Endothelial cell of umbilical vein (primary cell): ENCODE results near the gene OR5C1. TPM values are rescaled to one million over a fixed set of nuclear protein-coding genes. Genes with fewer than 3 reads are reported as not detected.

ENCODE experiments used
- BruUV-seq: library from RNA; stranded (reverse); fragments of 400-500 nt; replicated peaks from 2 replicates; lab custom pipeline; 2021; lab: Mats Ljungman, UMichigan
- CTCF ChIA-PET: fragments of 300-600, 350-600 bp; sonication (Branson Sonifier 250); formaldehyde crosslinking; loops from one replicate; lab custom pipeline; 2021; ENCODE audit warnings: antibody characterized with exemption, inconsistent platforms; lab: Charles Lee
- POLR2A ChIA-PET: fragments of 300-600, 350-600 bp; sonication (Branson Sonifier 250); formaldehyde crosslinking; loops from one replicate; lab custom pipeline; 2021; ENCODE audit warnings: antibody characterized with exemption, inconsistent platforms; lab: Charles Lee
- DNase-seq: peaks from one replicate; pipeline ENCODE4 v3.0.0-alpha.2; 2011; ENCODE audit warnings: low read depth, low spot score
- FAIRE-seq: peaks from 2 replicates; lab custom pipeline; 2011; peaks lifted over from hg19 to GRCh38; lab: Jason Lieb, UNC
- H2AFZ ChIP-seq: 2 replicates; pipeline ENCODE4 v1.6.0; 2012; ENCODE audit warnings: low read depth, low read length, control low read depth, inconsistent platforms
- H3K27ac ChIP-seq: 2 replicates; pipeline ENCODE4 v1.5.1; 2011; ENCODE audit warnings: low read depth, mild to moderate bottlenecking, control low read depth, low read length, moderate library complexity; ENCODE audit not compliant: insufficient read depth
- H3K27me3 ChIP-seq, 2 experiments: 2 replicates each; pipeline versions ENCODE4 v1.6.0 to v1.6.1; 2011; ENCODE audit warnings: low read length in 2 of 2, mixed read lengths in 1 of 2; ENCODE audit not compliant: control insufficient read depth in 2 of 2, insufficient read depth in 2 of 2
- H3K36me3 ChIP-seq, 2 experiments: 2 replicates in 1 of 2; 3 replicates in 1 of 2; pipeline ENCODE4 v1.5.1; 2011; ENCODE audit warnings: low read length in 2 of 2, mild to moderate bottlenecking in 1 of 2, moderate library complexity in 1 of 2; ENCODE audit not compliant: control insufficient read depth in 2 of 2, insufficient read depth in 2 of 2; ENCODE audit errors: extremely low read depth in 1 of 2
- H3K4me1 ChIP-seq: 3 replicates; pipeline ENCODE4 v1.5.1; 2011; ENCODE audit warnings: mild to moderate bottlenecking, low read length; ENCODE audit not compliant: control insufficient read depth, insufficient read depth; ENCODE audit errors: extremely low read depth
- H3K4me2 ChIP-seq: 2 replicates; pipeline ENCODE4 v1.6.1; 2011; ENCODE audit warnings: low read length, control low read depth, mixed read lengths; ENCODE audit not compliant: insufficient read depth
- H3K4me3 ChIP-seq, 3 experiments: fragments of 200-600 bp in 1 of 3; sonication (generic), shearing (Covaris generic) in 1 of 3; replicated peaks in 1 of 3; 2 replicates each; pipeline ENCODE4 v1.5.1; 2011 to 2016; ENCODE audit warnings: control low read depth in 3 of 3, low read length in 3 of 3, mild to moderate bottlenecking in 2 of 3, inconsistent platforms in 1 of 3, low read depth in 1 of 3, moderate library complexity in 1 of 3; ENCODE audit not compliant: insufficient read depth in 1 of 3
- H3K79me2 ChIP-seq: 2 replicates; pipeline ENCODE4 v1.6.0; 2012; ENCODE audit warnings: low read length, inconsistent platforms; ENCODE audit not compliant: control insufficient read depth, insufficient read depth
- H3K9ac ChIP-seq: replicated peaks from 2 replicates; pipeline ENCODE3; 2011; ENCODE audit warnings: low read length, control low read depth; ENCODE audit not compliant: insufficient read depth; ENCODE audit errors: extremely low read depth
- H3K9me1 ChIP-seq: replicated peaks from 3 replicates; pipeline ENCODE4 v1.6.0; 2011; ENCODE audit warnings: mild to moderate bottlenecking, low read length; ENCODE audit not compliant: control insufficient read depth, insufficient read depth; ENCODE audit errors: extremely low read depth
- H3K9me3 ChIP-seq: replicated peaks from 2 replicates; pipeline ENCODE4 v1.5.1; 2012; ENCODE audit warnings: low read length, inconsistent platforms; ENCODE audit not compliant: control insufficient read depth, insufficient read depth
- H4K20me1 ChIP-seq: replicated peaks from 2 replicates; pipeline ENCODE3; 2011; ENCODE audit warnings: mild to moderate bottlenecking, low read length; ENCODE audit not compliant: control insufficient read depth, insufficient read depth; ENCODE audit errors: extremely low read depth
- EZH2 ChIP-seq: IDR thresholded peaks from 2 replicates; pipeline ENCODE4 v1.6.1; 2012; ENCODE audit warnings: borderline replicate concordance, low read depth, mild to moderate bottlenecking, moderate library complexity, low read length, inconsistent platforms; ENCODE audit not compliant: severe bottlenecking
- JUN ChIP-seq: IDR thresholded peaks from 2 replicates; pipeline ENCODE4 v1.6.1; 2011; ENCODE audit warnings: borderline replicate concordance, low read depth; ENCODE audit not compliant: insufficient read length, insufficient read depth
- POLR2A ChIP-seq: IDR thresholded peaks from 2 replicates; pipeline ENCODE4 v1.6.1; 2012; ENCODE audit warnings: low read depth, mild to moderate bottlenecking, control low read depth, low read length
- POLR2AphosphoS5 ChIP-seq: IDR thresholded peaks from 2 replicates; pipeline ENCODE4 v1.6.1; 2012; ENCODE audit warnings: low read depth, mild to moderate bottlenecking, control low read depth, low read length, moderate library complexity; ENCODE audit not compliant: insufficient read depth
- dilution Hi-C: fragments of 300-500 bp; cut with MboI; formaldehyde crosslinking; loops from one replicate; pipeline ENCODE4 v1.15.0; 2019; ENCODE audit warnings: low sequenced_read_pairs; ENCODE audit not compliant: extremely low pct_ligation_motif_present
- intact Hi-C: fragments of 100-400 bp; cut with micrococcal nuclease; formaldehyde crosslinking; loops from one replicate; pipeline ENCODE4 v1.10.0; 2022
- polyA plus RNA-seq, 4 experiments: library from polyadenylated mRNA; depleted of rRNA in 3 of 4; stranded (reverse) in 3 of 4; unstranded in 1 of 4; fragments of >200 nt; gene quantifications; 2 replicates each; pipeline versions ENCODE4 v1.2.1 to v1.2.3, GENCODE V29; 2011 to 2012; ENCODE audit warnings: missing spikeins in 1 of 4
- total RNA-seq: library from RNA; stranded (reverse); gene quantifications from 2 replicates; pipeline ENCODE4 v1.2.3, GENCODE V29; 2021
- TF ChIP-seq, protein P1 (sequence below), 2 donors: IDR thresholded peaks; 1 replicate in 1 of 2; 2 replicates in 1 of 2; pipeline ENCODE4 v1.5.1; 2011; ENCODE audit warnings: low read length in 2 of 2, mild to moderate bottlenecking in 2 of 2, moderate library complexity in 2 of 2, control low read depth in 1 of 2, inconsistent platforms in 1 of 2, low read depth in 1 of 2; ENCODE audit not compliant: insufficient read depth in 1 of 2; ENCODE audit errors: extremely low read depth in 1 of 2

The OR5C1 gene
- total and polyA plus RNA-seq, 2 donors (not counting 3 experiments of a cell fraction or from before 2014, with no cell fraction given) = not detected

DNA sequence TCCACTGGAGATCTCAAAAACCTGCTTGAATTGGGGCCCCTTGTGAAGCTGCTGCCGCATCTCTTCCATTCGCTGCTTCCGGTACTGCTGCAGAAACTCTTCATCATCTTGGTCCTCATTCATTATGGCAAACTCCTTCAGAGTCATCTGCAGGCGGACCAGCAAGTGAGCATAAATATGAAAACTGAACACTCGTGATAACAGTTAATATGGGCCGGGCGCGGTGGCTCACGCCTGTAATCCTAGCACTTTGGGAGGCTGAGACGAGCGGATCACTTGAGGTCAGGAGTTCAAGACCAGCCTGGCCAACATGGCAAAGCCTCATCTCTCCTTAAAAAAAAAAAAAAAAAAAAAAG lies 31.7 kb downstream of the OR5C1 start:
- ChIA-PET CTCF (interaction anchor here (1.1 to 1.8 kb wide), 8 partner anchors 8 to 721 kb away, joined by 3 to 9 read pairs (median 4); partner anchors contain the start of gene PDCL), POLR2A (interaction anchor here (0.5 to 1.6 kb wide), 5 partner anchors 8 to 695 kb away, joined by 3 to 7 read pairs (median 4); partner anchors contain the start of genes PDCL, RABGAP1 and ZBTB26)
- no peaks in the 10 kb centered on the region for H4K20me1 ChIP-seq
- no peaks in the 10 kb centered on the region for H3K9me3 ChIP-seq
- peak overlapping the region; percentile 97 for H3K27ac ChIP-seq
- H3K27me3 ChIP-seq = no peaks in the 10 kb centered on the region
- TSS peak; percentile 18 for BruUV-seq
- no peak for FAIRE-seq
- H3K36me3 ChIP-seq = peaks cover 4 to 10% of the 10 kb centered on the region in 2 experiments
- peaks cover 11% of the 10 kb centered on the region for H3K79me2 ChIP-seq
- H3K4me2 ChIP-seq = peak overlapping the region; percentile 10
- intact Hi-C loops = loop anchor here (1.0 to 10.0 kb wide), 3 partner anchors 8 to 1536 kb away; partner anchors contain the start of gene PDCL
- dilution Hi-C loops = no loop called here
- no peak overlapping the region for H2AFZ ChIP-seq
- peak overlapping the region; percentile 71 for H3K9ac ChIP-seq
- no peak for DNase-seq
- no peaks in the 10 kb centered on the region for H3K9me1 ChIP-seq
- peaks cover 67% of the 10 kb centered on the region for H3K4me1 ChIP-seq
- no peak overlapping the region for H3K4me3 ChIP-seq
- TF ChIP-seq POLR2AphosphoS5 (no peak), JUN (no peak), POLR2A (no peak), EZH2 (no peak)
- TF ChIP-seq, protein P1, sequence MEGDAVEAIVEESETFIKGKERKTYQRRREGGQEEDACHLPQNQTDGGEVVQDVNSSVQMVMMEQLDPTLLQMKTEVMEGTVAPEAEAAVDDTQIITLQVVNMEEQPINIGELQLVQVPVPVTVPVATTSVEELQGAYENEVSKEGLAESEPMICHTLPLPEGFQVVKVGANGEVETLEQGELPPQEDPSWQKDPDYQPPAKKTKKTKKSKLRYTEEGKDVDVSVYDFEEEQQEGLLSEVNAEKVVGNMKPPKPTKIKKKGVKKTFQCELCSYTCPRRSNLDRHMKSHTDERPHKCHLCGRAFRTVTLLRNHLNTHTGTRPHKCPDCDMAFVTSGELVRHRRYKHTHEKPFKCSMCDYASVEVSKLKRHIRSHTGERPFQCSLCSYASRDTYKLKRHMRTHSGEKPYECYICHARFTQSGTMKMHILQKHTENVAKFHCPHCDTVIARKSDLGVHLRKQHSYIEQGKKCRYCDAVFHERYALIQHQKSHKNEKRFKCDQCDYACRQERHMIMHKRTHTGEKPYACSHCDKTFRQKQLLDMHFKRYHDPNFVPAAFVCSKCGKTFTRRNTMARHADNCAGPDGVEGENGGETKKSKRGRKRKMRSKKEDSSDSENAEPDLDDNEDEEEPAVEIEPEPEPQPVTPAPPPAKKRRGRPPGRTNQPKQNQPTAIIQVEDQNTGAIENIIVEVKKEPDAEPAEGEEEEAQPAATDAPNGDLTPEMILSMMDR (IDR thresholded peaks at IDR 0.05; ENCODE audit: extremely low read depth in 1 of 2, insufficient read depth in 1 of 2, low read depth in 1 of 2, low read length in 2 of 2) = no peak
